NCI-H2196 (cell line): Measurements from ENCODE around the gene AIFM1.
A peak's percentile ranks its signal among the peaks of the same experiment; 100 is the strongest.

ENCODE experiments used
- DNase-seq: peaks from one replicate; lab custom pipeline; 2025; ENCODE audit not compliant: unreplicated experiment; lab: John Stamatoyannopoulos, UW

The AIFM1 gene

GRCh38 chrX:130165703-130166502 is at the start of gene AIFM1:
Gene AIFM1, minus strand, starts transcription at chrX:130165841. Its CDS starts 185 bp downstream, at chrX:130165656.
- peak; percentile 89 for DNase-seq

- DNase-seq = no peak
These were observed 47.7 kb upstream of the AIFM1 start for GRCh38 chrX:130213376-130213775.

GRCh38 chrX:130212371-130212770 is 46.7 kb upstream of the AIFM1 start:
- DNase-seq = no peak

GRCh38 chrX:130211415-130212186 is 46.0 kb upstream of the AIFM1 start:
- DNase-seq = no peak

- DNase-seq = no peak
These were observed 39.0 kb upstream of the AIFM1 start for GRCh38 chrX:130204647-130205046.

- DNase-seq = no peak
These were observed 31.8 kb upstream of the AIFM1 start for GRCh38 chrX:130197464-130197863.

GRCh38 chrX:130196466-130196865 is 30.8 kb upstream of the AIFM1 start:
- DNase-seq = no peak

- DNase-seq = no peak
These were observed 25.2 kb upstream of the AIFM1 start for GRCh38 chrX:130190801-130191200.

GRCh38 chrX:130186651-130187050 is 21.0 kb upstream of the AIFM1 start:
- DNase-seq = no peak

- no peak for DNase-seq
These were observed 19.2 kb upstream of the AIFM1 start for GRCh38 chrX:130184857-130185256.

- no peak for DNase-seq
These were observed 18.5 kb upstream of the AIFM1 start for GRCh38 chrX:130184168-130184567.

- DNase-seq = no peak
These were observed 14.1 kb upstream of the AIFM1 start for GRCh38 chrX:130179579-130180215.

- DNase-seq = no peak
These were observed 13.5 kb upstream of the AIFM1 start for GRCh38 chrX:130179170-130179569.

GRCh38 chrX:130176942-130177341 is 11.3 kb upstream of the AIFM1 start:
- DNase-seq = no peak

- DNase-seq = no peak
These were observed 10.7 kb upstream of the AIFM1 start for GRCh38 chrX:130176354-130176776.

- DNase-seq = no peak
These were observed 9.3 kb upstream of the AIFM1 start for GRCh38 chrX:130174937-130175336.

GRCh38 chrX:130174045-130174704 is 8.5 kb upstream of the AIFM1 start:
- no peak for DNase-seq

- DNase-seq = no peak
These were observed 7.7 kb upstream of the AIFM1 start for GRCh38 chrX:130173190-130173895.

- no peak for DNase-seq
These were observed 6.6 kb upstream of the AIFM1 start for GRCh38 chrX:130172127-130172845.
